Osteoblast (primary cell): ENCODE data around the gene CREBZF. TPM values are rescaled to one million over a fixed set of nuclear protein-coding genes. Genes with fewer than 3 reads are reported as not detected.
"Not testable (repeated sequence)": the region's sequence is repeated elsewhere in the genome, so short reads cannot be mapped to it uniquely, and the experiment has no call there.

ENCODE experiments used
- DNase-seq: peaks from one replicate; pipeline ENCODE4 v3.0.0; 2011; ENCODE audit warnings: low spot score, mixed read lengths; ENCODE audit not compliant: insufficient read length; ENCODE audit errors: missing footprints
- H2AFZ ChIP-seq: 2 replicates; pipeline ENCODE4 v1.6.0; 2011; ENCODE audit warnings: mild to moderate bottlenecking, low read length
- H3K27ac ChIP-seq: 2 replicates; pipeline ENCODE4 v1.5.1; 2011; ENCODE audit warnings: mild to moderate bottlenecking, low read depth, low read length, moderate library complexity
- H3K27me3 ChIP-seq: 2 replicates; pipeline ENCODE4 v1.6.0; 2012; ENCODE audit warnings: mild to moderate bottlenecking, control low read depth, inconsistent platforms, low read length, moderate library complexity; ENCODE audit not compliant: insufficient read depth
- H3K36me3 ChIP-seq: 2 replicates; pipeline ENCODE4 v1.5.1; 2011; ENCODE audit warnings: mild to moderate bottlenecking, low read length, control low read depth, moderate library complexity; ENCODE audit not compliant: insufficient read depth
- H3K4me1 ChIP-seq: 2 replicates; pipeline ENCODE4 v1.5.1; 2011; ENCODE audit warnings: mild to moderate bottlenecking, low read length, control low read depth, moderate library complexity; ENCODE audit not compliant: insufficient read depth
- H3K4me2 ChIP-seq: 2 replicates; pipeline ENCODE4 v1.6.0; 2011; ENCODE audit warnings: mild to moderate bottlenecking, low read length; ENCODE audit not compliant: insufficient read depth
- H3K4me3 ChIP-seq: fragments of 200-600 bp; sonication (generic); 3 replicates; pipeline ENCODE4 v1.5.1; 2012; ENCODE audit warnings: mild to moderate bottlenecking, low read length, inconsistent platforms; ENCODE audit not compliant: insufficient read depth
- H3K79me2 ChIP-seq: 2 replicates; pipeline ENCODE4 v1.6.0; 2012; ENCODE audit warnings: mild to moderate bottlenecking, low read length, control low read depth, inconsistent platforms; ENCODE audit not compliant: insufficient read depth
- H3K9me3 ChIP-seq: 2 replicates; pipeline ENCODE4 v1.5.1; 2011; ENCODE audit warnings: low read depth, low read length, control low read depth
- H4K20me1 ChIP-seq: 2 replicates; pipeline ENCODE4 v1.6.0; 2012; ENCODE audit warnings: mild to moderate bottlenecking, low read length, control low read depth; ENCODE audit not compliant: insufficient read depth
- CTCF ChIP-seq: IDR thresholded peaks from 2 replicates; pipeline ENCODE4 v1.5.1; 2011; ENCODE audit warnings: mild to moderate bottlenecking, low read depth, low read length, moderate library complexity; ENCODE audit errors: extremely low read depth
- total RNA-seq: library from RNA; depleted of rRNA; stranded (reverse); fragments of >200 nt; gene quantifications from 2 replicates; pipeline ENCODE4 v1.2.3, GENCODE V29; 2012

The CREBZF gene
- total RNA-seq, 1 donor = 49.2 TPM

GRCh38 chr11:85627332-85627997 lies 37.5 kb downstream of the CREBZF start, which contains the start of gene DLG2:
TSS of gene DLG2 (minus strand) at chr11:85627344.
- Histone ChIP-seq H2AFZ (peak within 1 kb of the TSS; percentile 97), H3K4me1 (peaks cover 14% of the 10 kb centered on the region), H3K4me3 (peak within 1 kb of the TSS; percentile 75), H3K9me3 (no peaks in the 10 kb centered on the region), H3K27ac (peak within 1 kb of the TSS; percentile 52), H3K79me2 (peaks cover 39% of the 10 kb centered on the region), H4K20me1 (no peaks in the 10 kb centered on the region), H3K36me3 (peaks cover 4% of the 10 kb centered on the region), H3K4me2 (peak within 1 kb of the TSS; percentile 94), H3K27me3 (no peaks in the 10 kb centered on the region)
- no peak for TF ChIP-seq CTCF
- DNase-seq = no peak

GRCh38 chr11:85626496-85626895 lies 38.4 kb downstream of the CREBZF start:
- Histone ChIP-seq H3K4me3 (peak overlapping the region; percentile 75), H3K27ac (no peak overlapping the region), H4K20me1 (no peaks in the 10 kb centered on the region), H3K4me1 (peaks cover 14% of the 10 kb centered on the region), H3K4me2 (peak overlapping the region; percentile 94), H3K79me2 (peaks cover 31% of the 10 kb centered on the region), H3K27me3 (no peaks in the 10 kb centered on the region), H3K9me3 (no peaks in the 10 kb centered on the region), H2AFZ (peak overlapping the region; percentile 97), H3K36me3 (peaks cover 4% of the 10 kb centered on the region)
- no peak for TF ChIP-seq CTCF
- no peak for DNase-seq

GRCh38 chr11:85620256-85620655 lies 44.7 kb downstream of the CREBZF start:
- no peak overlapping the region for H3K4me2 ChIP-seq
- no peaks in the 10 kb centered on the region for H3K27me3 ChIP-seq
- H3K36me3 ChIP-seq = no peaks in the 10 kb centered on the region
- no peak overlapping the region for H2AFZ ChIP-seq
- no peaks in the 10 kb centered on the region for H4K20me1 ChIP-seq
- H3K27ac ChIP-seq = no peak overlapping the region
- DNase-seq = no peak
- no peaks in the 10 kb centered on the region for H3K79me2 ChIP-seq
- no peak for TF ChIP-seq CTCF
- H3K4me3 ChIP-seq = no peak overlapping the region
- no peaks in the 10 kb centered on the region for H3K9me3 ChIP-seq
- no peaks in the 10 kb centered on the region for H3K4me1 ChIP-seq

- no peak overlapping the region for H2AFZ ChIP-seq
- no peaks in the 10 kb centered on the region for H4K20me1 ChIP-seq
- TF ChIP-seq CTCF = no peak
- H3K4me2 ChIP-seq = no peak overlapping the region
- H3K36me3 ChIP-seq = no peaks in the 10 kb centered on the region
- no peak for DNase-seq
- H3K4me3 ChIP-seq = no peak overlapping the region
- no peaks in the 10 kb centered on the region for H3K9me3 ChIP-seq
- H3K27ac ChIP-seq = no peak overlapping the region
- H3K27me3 ChIP-seq = no peaks in the 10 kb centered on the region
- no peaks in the 10 kb centered on the region for H3K79me2 ChIP-seq
- no peaks in the 10 kb centered on the region for H3K4me1 ChIP-seq
These were observed 45.4 kb downstream of the CREBZF start for GRCh38 chr11:85619499-85619898.

- not testable (repeated sequence) for H3K4me2 ChIP-seq, H2AFZ ChIP-seq, H3K4me1 ChIP-seq, H4K20me1 ChIP-seq, H3K27me3 ChIP-seq, H3K36me3 ChIP-seq, H3K27ac ChIP-seq, DNase-seq, H3K4me3 ChIP-seq, H3K79me2 ChIP-seq, H3K9me3 ChIP-seq
These were observed 53.3 kb downstream of the CREBZF start for GRCh38 chr11:85611643-85612042.
